ENCODE measurements around the gene DDX31.
A peak's percentile ranks its signal among the peaks of the same experiment; 100 is the strongest.
"Not testable (repeated sequence)": the region's sequence is repeated elsewhere in the genome, so short reads cannot be mapped to it uniquely, and the experiment has no call there.

DDX31 gene

GRCh38 chr9:132575811-132576210 lies 94.0 kb downstream of the DDX31 start:
- no peak for DNase-seq

- peak; percentile 88 for DNase-seq
Observed at GRCh38 chr9:132575005-132575609, 94.7 kb downstream of the DDX31 start.

- no peak for DNase-seq
Observed at GRCh38 chr9:132572921-132573320, 96.9 kb downstream of the DDX31 start.

- DNase-seq, result no peak
Observed at GRCh38 chr9:132571806-132572600, 97.8 kb downstream of the DDX31 start.

- not testable (repeated sequence) for DNase-seq
Observed at GRCh38 chr9:132568787-132569186, 101.0 kb downstream of the DDX31 start.

- DNase-seq, result no peak
Observed at GRCh38 chr9:132564526-132564925, 105.3 kb downstream of the DDX31 start.

GRCh38 chr9:132562306-132562573 lies 107.5 kb downstream of the DDX31 start:
- no peak for DNase-seq

- DNase-seq, result no peak
Observed at GRCh38 chr9:132560616-132561202, 109.1 kb downstream of the DDX31 start.

GRCh38 chr9:132559711-132560110 lies 110.1 kb downstream of the DDX31 start:
- DNase-seq, result no peak

GRCh38 chr9:132557159-132557558 lies 112.6 kb downstream of the DDX31 start:
- no peak for DNase-seq

GRCh38 chr9:132556714-132557113 lies 113.1 kb downstream of the DDX31 start:
- DNase-seq, result no peak

- no peak for DNase-seq
Observed at GRCh38 chr9:132556235-132556634, 113.5 kb downstream of the DDX31 start.

- no peak for DNase-seq
Observed at GRCh38 chr9:132555528-132555927, 114.3 kb downstream of the DDX31 start.

GRCh38 chr9:132554755-132555154 lies 115.0 kb downstream of the DDX31 start:
- DNase-seq, result no peak

- no peak for DNase-seq
Observed at GRCh38 chr9:132552041-132552440, 117.7 kb downstream of the DDX31 start.

GRCh38 chr9:132551556-132551955 lies 118.2 kb downstream of the DDX31 start:
- no peak for DNase-seq

- DNase-seq, result no peak
Observed at GRCh38 chr9:132548751-132549640, 120.8 kb downstream of the DDX31 start.

- no peak for DNase-seq
Observed at GRCh38 chr9:132547976-132548730, 121.6 kb downstream of the DDX31 start.

- no peak for DNase-seq
Observed at GRCh38 chr9:132547436-132547835, 122.3 kb downstream of the DDX31 start.

GRCh38 chr9:132547052-132547431 lies 122.7 kb downstream of the DDX31 start:
- no peak for DNase-seq

- DNase-seq, result peak; percentile 50
Observed at GRCh38 chr9:132546148-132547051, 123.4 kb downstream of the DDX31 start.

- no peak for DNase-seq
Observed at GRCh38 chr9:132545578-132545977, 124.2 kb downstream of the DDX31 start.

All from NCI-H2029 (cell line).